Left cardiac atrium (tissue), 2 donors: ENCODE data around the gene SLF2. TPM values are rescaled to one million over a fixed set of nuclear protein-coding genes. Genes with fewer than 3 reads are reported as not detected.

ENCODE experiments used
- microRNA-seq, 2 donors: library from miRNA; unstranded; fragments of <30 nt; microRNA quantifications; one replicate each; pipeline ENCODE4 v1.2.0, GENCODE V29; 2020
- total RNA-seq, 2 donors: library from RNA; stranded (reverse); fragmentation: NEBNext Ultra II Directional; extraction: Animal tissue kit (Norgen Biotek cat#: 25700); gene quantifications; one replicate each; pipeline ENCODE4 v1.2.1, GENCODE V29; 2021
- donor health status: DM: no; HTN: yes; CAD: no; lungs with severe emphysema.
- donor health status: DM: yes; HTN: yes; CAD: no.

SLF2 gene
- total RNA-seq, 2 donors from 2014 or later = 18.0 to 19.3 TPM

Small RNA genes within 50 kb of the gene (microRNA-seq; reads per million reads assigned to microRNA genes)
- 0 reads per million in 2 donors for gene MIR608

Other genes starting within 250 kb of the SLF2 start
- not detected for gene PAX2, start 167.4 kb upstream of the SLF2 start, total RNA-seq
- gene SEMA4G, start 56.5 kb downstream of the SLF2 start, total RNA-seq = 1 to 10 TPM; 2.4 to 2.7 TPM
- gene MRPL43, start 74.5 kb downstream of the SLF2 start, total RNA-seq = 10 to 100 TPM; 47.3 to 52.0 TPM
- gene TWNK, start 74.6 kb downstream of the SLF2 start, total RNA-seq = 1 to 10 TPM; 4.8 to 6.5 TPM
- 10 to 100 TPM; 43.9 to 47.7 TPM for gene LZTS2, start 86.8 kb downstream of the SLF2 start, total RNA-seq
- under 1 TPM; 0.44 to 0.50 TPM for gene PDZD7, start 118.2 kb downstream of the SLF2 start, total RNA-seq
- gene SFXN3, start 118.3 kb downstream of the SLF2 start, total RNA-seq = 10 to 100 TPM; 22.8 to 28.9 TPM
- 1 to 10 TPM; 7.1 to 7.2 TPM for gene KAZALD1, start 149.0 kb downstream of the SLF2 start, total RNA-seq
- under 1 TPM in 1 of 2 donors, not detected in 1; 0.21 TPM for gene TLX1, start 218.3 kb downstream of the SLF2 start, total RNA-seq